PC-3 (cell line): ENCODE measurements around the gene TAP1. TPM values are rescaled to one million over a fixed set of nuclear protein-coding genes. Genes with fewer than 3 reads are reported as not detected.
"Not testable (repeated sequence)": the region's sequence is repeated elsewhere in the genome, so short reads cannot be mapped to it uniquely, and the experiment has no call there.

Experiments used
- ATAC-seq: fragments of 200-7000 bp; cut with Tn5 transposase; 2 replicates; pipeline ENCODE4 v1.9.1; 2020; ENCODE audit warnings: mild to moderate bottlenecking, moderate library complexity
- BruUV-seq: library from RNA; stranded (reverse); fragments of 400-500 nt; replicated peaks from 2 replicates; lab custom pipeline; 2021; lab: Mats Ljungman, UMichigan
- CTCF ChIA-PET: fragments of 300-600 bp; sonication (Branson Sonifier 250); formaldehyde crosslinking; loops from one replicate; lab custom pipeline; 2022; ENCODE audit warnings: antibody characterized with exemption; lab: Charles Lee
- POLR2A ChIA-PET: fragments of 300-600 bp; sonication (Branson Sonifier 250); formaldehyde crosslinking; loops from one replicate; lab custom pipeline; 2022; ENCODE audit warnings: antibody characterized with exemption; ENCODE audit not compliant: unreplicated experiment; lab: Charles Lee
- DNase-seq: peaks from one replicate; pipeline ENCODE4 v3.0.0-alpha.2; 2015
- H2AFZ ChIP-seq: fragments of 300-600 bp; sonication (generic); 2 replicates; pipeline ENCODE4 v1.6.0; 2016; ENCODE audit warnings: antibody characterized with exemption, low read length
- H3F3A ChIP-seq: fragments of 300-600 bp; sonication (generic); one replicate; pipeline ENCODE4 v1.6.0; 2017; ENCODE audit warnings: antibody characterized with exemption, low read length, control low read depth, mild to moderate bottlenecking; ENCODE audit not compliant: unreplicated experiment
- H3K27ac ChIP-seq: fragments of 300-600 bp; sonication (generic); 2 replicates; pipeline ENCODE4 v1.5.1; 2016; ENCODE audit warnings: mild to moderate bottlenecking, low read length
- H3K27me3 ChIP-seq: fragments of 300-600 bp; sonication (generic); 2 replicates; pipeline ENCODE4 v1.6.1; 2016; ENCODE audit warnings: low read length, mixed read lengths
- H3K36me3 ChIP-seq: fragments of 300-600 bp; sonication (generic); 2 replicates; pipeline ENCODE4 v1.6.1; 2016; ENCODE audit warnings: low read depth, mixed run types, low read length, mixed read lengths
- H3K4me1 ChIP-seq: fragments of 300-600 bp; sonication (generic); 2 replicates; pipeline ENCODE4 v1.5.1; 2016; ENCODE audit warnings: low read length; ENCODE audit not compliant: insufficient read depth
- H3K4me2 ChIP-seq: fragments of 300-600 bp; sonication (generic); 2 replicates; pipeline ENCODE4 v1.6.0; 2016; ENCODE audit warnings: low read length
- H3K4me3 ChIP-seq: fragments of 300-600 bp; sonication (generic); 2 replicates; pipeline ENCODE4 v1.5.1; 2016; ENCODE audit warnings: mild to moderate bottlenecking, low read length, mixed read lengths
- H3K79me2 ChIP-seq: fragments of 300-600 bp; sonication (generic); 2 replicates; pipeline ENCODE4 v1.6.1; 2017; ENCODE audit warnings: low read length, mixed read lengths
- H3K9ac ChIP-seq: fragments of 300-600 bp; sonication (generic); 2 replicates; pipeline ENCODE4 v1.6.0; 2016; ENCODE audit warnings: mild to moderate bottlenecking, low read length
- H3K9me2 ChIP-seq: fragments of 300-600 bp; sonication (generic); replicated peaks from 2 replicates; pipeline ENCODE4 v1.6.1; 2016; ENCODE audit warnings: mixed run types, low read length, mixed read lengths
- H3K9me3 ChIP-seq: fragments of 300-600 bp; sonication (generic); 2 replicates; pipeline ENCODE4 v1.6.1; 2016; ENCODE audit warnings: low read length, mixed read lengths
- H4K20me1 ChIP-seq: fragments of 300-600 bp; sonication (generic); 2 replicates; pipeline ENCODE4 v1.6.1; 2016; ENCODE audit warnings: low read length, mixed read lengths
- CTCF ChIP-seq: fragments of 300-600 bp; sonication (generic); conservative IDR thresholded peaks from 2 replicates; pipeline ENCODE4 v1.5.1; 2017; ENCODE audit warnings: antibody characterized with exemption, low read depth, mild to moderate bottlenecking, low read length
- EZH2 ChIP-seq: fragments of 300-600 bp; sonication (generic); IDR thresholded peaks from one replicate; pipeline ENCODE4 v1.6.1; 2017; ENCODE audit warnings: antibody characterized with exemption, mild to moderate bottlenecking, low read length; ENCODE audit not compliant: unreplicated experiment
- EZH2phosphoT487 ChIP-seq: fragments of 300-600 bp; sonication (generic); IDR thresholded peaks from 2 replicates; pipeline ENCODE4 v1.6.1; 2018; ENCODE audit warnings: mild to moderate bottlenecking, antibody characterized with exemption, low read length, borderline replicate concordance
- intact Hi-C: fragments of 100-400 bp; cut with micrococcal nuclease; formaldehyde crosslinking; loops from 2 replicates; pipeline ENCODE4 v1.9.0; 2023
- total RNA-seq: library from RNA; depleted of rRNA; stranded (reverse); fragments of >200 nt; gene quantifications from 2 replicates; pipeline ENCODE4 v1.2.3, GENCODE V29; 2014

The TAP1 gene
- total RNA-seq, 1 experiment from 2014 or later, result 15.8 TPM

- Histone ChIP-seq H3K4me3 (no peak overlapping the region), H3K4me1 (no peaks in the 10 kb centered on the region; the same call in 1 of the 2 replicates), H3K36me3 (no peaks in the 10 kb centered on the region), H2AFZ (no peak overlapping the region), H3K79me2 (no peaks in the 10 kb centered on the region), H3K9me3 (no peaks in the 10 kb centered on the region), H3K9me2 (no peaks in the 10 kb centered on the region), H3K27ac (no peak overlapping the region), H3K9ac (no peak overlapping the region), H3F3A (no peaks in the 10 kb centered on the region), H4K20me1 (no peaks in the 10 kb centered on the region), H3K27me3 (peaks cover 32% of the 10 kb centered on the region), H3K4me2 (no peak overlapping the region)
- TF ChIP-seq CTCF, result no peak
- TF ChIP-seq EZH2, result no peak
- TF ChIP-seq EZH2phosphoT487, result no peak
- no peak for ATAC-seq
- ChIA-PET POLR2A (no interaction called here), CTCF (no interaction called here)
- BruUV-seq, result no TSS peak
- intact Hi-C loops, result no loop called here
- no peak for DNase-seq
Observed at GRCh38 chr6:32807020-32807580, 46.4 kb downstream of the TAP1 start.

GRCh38 chr6:32805404-32805803 lies 48.1 kb downstream of the TAP1 start:
- H3K9me3 ChIP-seq, H3K27ac ChIP-seq, DNase-seq, intact Hi-C loops, H3K9me2 ChIP-seq, POLR2A ChIA-PET, ATAC-seq, CTCF ChIA-PET, H3K4me1 ChIP-seq, H3K79me2 ChIP-seq, H3F3A ChIP-seq, BruUV-seq, H3K36me3 ChIP-seq, H3K9ac ChIP-seq, H2AFZ ChIP-seq, H3K4me2 ChIP-seq, H4K20me1 ChIP-seq, H3K4me3 ChIP-seq: not testable (repeated sequence)
- peaks cover 48% of the 10 kb centered on the region for H3K27me3 ChIP-seq

DNA sequence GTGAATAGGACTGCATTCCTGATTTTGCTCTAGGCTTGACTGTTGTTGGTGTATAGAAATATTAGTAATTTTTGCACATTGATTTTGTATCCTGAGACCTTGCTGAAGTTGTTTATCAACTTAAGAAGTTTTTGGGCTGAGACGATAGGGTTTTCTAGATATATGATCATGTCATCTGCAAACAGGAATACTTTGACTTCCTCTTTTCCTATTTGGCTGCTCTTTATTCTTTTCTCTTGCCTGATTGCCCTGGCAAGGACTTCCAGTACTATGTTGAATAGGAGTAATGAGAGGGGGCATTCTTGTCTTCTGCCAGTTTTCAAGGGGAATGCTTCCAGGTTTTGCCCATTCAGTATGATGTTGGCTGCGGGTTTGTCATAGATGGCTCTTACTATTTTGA lies 50.1 kb downstream of the TAP1 start:
- no peak for ATAC-seq
- H3K79me2 ChIP-seq, result no peaks in the 10 kb centered on the region
- DNase-seq, result no peak
- no peak overlapping the region for H3K4me3 ChIP-seq
- ChIA-PET CTCF (no interaction called here), POLR2A (no interaction called here)
- no TSS peak for BruUV-seq
- H3K9ac ChIP-seq, result no peak overlapping the region
- H3K9me2 ChIP-seq, result no peaks in the 10 kb centered on the region
- TF ChIP-seq EZH2phosphoT487 (no peak), CTCF (no peak), EZH2 (no peak)
- H3K36me3 ChIP-seq, result no peaks in the 10 kb centered on the region
- no peaks in the 10 kb centered on the region for H4K20me1 ChIP-seq
- H3K27ac ChIP-seq, result no peak overlapping the region
- H3K4me2 ChIP-seq, result no peak overlapping the region
- no peaks in the 10 kb centered on the region for H3K9me3 ChIP-seq
- intact Hi-C loops, result no loop called here
- peaks cover 65% of the 10 kb centered on the region for H3K27me3 ChIP-seq
- no peaks in the 10 kb centered on the region; the same call in 1 of the 2 replicates for H3K4me1 ChIP-seq
- no peaks in the 10 kb centered on the region for H3F3A ChIP-seq
- H2AFZ ChIP-seq, result no peak overlapping the region
